ENCODE measurements around the gene EYS. TPM values are rescaled to one million over a fixed set of nuclear protein-coding genes. Genes with fewer than 3 reads are reported as not detected.

The EYS gene
- polyA plus RNA-seq, 1 experiment, result not detected

GRCh38 chr6:63997221-63997620, 1709.8 kb downstream of the EYS start:
- ChIA-PET CTCF (no interaction called here), POLR2A (no interaction called here)
- no peaks in the 10 kb centered on the region for H3K9me3 ChIP-seq (ENCODE audit: control insufficient read depth, insufficient read depth, low read length)
- no peaks in the 10 kb centered on the region for H3K27me3 ChIP-seq (ENCODE audit: control insufficient read depth, insufficient read depth, low read length)
- no peak overlapping the region for H3K27ac ChIP-seq (ENCODE audit: low read depth, low read length)
- DNase-seq (ENCODE audit: low read depth, low spot score), result no peak
- TF ChIP-seq CTCF (IDR thresholded peaks at IDR 0.05; ENCODE audit: low read depth, low read length), result no peak
- no peak overlapping the region for H3K4me3 ChIP-seq (ENCODE audit: low read depth, low read length)

GRCh38 chr6:63985223-63985622, 1721.8 kb downstream of the EYS start:
- no peak for TF ChIP-seq CTCF (IDR thresholded peaks at IDR 0.05; ENCODE audit: low read depth, low read length)
- no peaks in the 10 kb centered on the region for H3K27me3 ChIP-seq (ENCODE audit: control insufficient read depth, insufficient read depth, low read length)
- POLR2A ChIA-PET, result no interaction called here
- no peak for DNase-seq (ENCODE audit: low read depth, low spot score)
- H3K27ac ChIP-seq (ENCODE audit: low read depth, low read length), result no peak overlapping the region
- H3K4me3 ChIP-seq (ENCODE audit: low read depth, low read length), result no peak overlapping the region
- CTCF ChIA-PET, result no interaction called here
- H3K9me3 ChIP-seq (ENCODE audit: control insufficient read depth, insufficient read depth, low read length), result no peaks in the 10 kb centered on the region

- no peak for DNase-seq (ENCODE audit: low read depth, low spot score)
- TF ChIP-seq CTCF (IDR thresholded peaks at IDR 0.05; ENCODE audit: low read depth, low read length), result no peak
- CTCF ChIA-PET, result no interaction called here
- POLR2A ChIA-PET, result no interaction called here
- Histone ChIP-seq H3K27me3 (ENCODE audit: control insufficient read depth, insufficient read depth, low read length) (no peaks in the 10 kb centered on the region), H3K27ac (ENCODE audit: low read depth, low read length) (no peak overlapping the region), H3K4me3 (ENCODE audit: low read depth, low read length) (no peak overlapping the region), H3K9me3 (ENCODE audit: control insufficient read depth, insufficient read depth, low read length) (no peaks in the 10 kb centered on the region)
Measured at GRCh38 chr6:63975699-63976098, 1731.3 kb downstream of the EYS start.

DNA sequence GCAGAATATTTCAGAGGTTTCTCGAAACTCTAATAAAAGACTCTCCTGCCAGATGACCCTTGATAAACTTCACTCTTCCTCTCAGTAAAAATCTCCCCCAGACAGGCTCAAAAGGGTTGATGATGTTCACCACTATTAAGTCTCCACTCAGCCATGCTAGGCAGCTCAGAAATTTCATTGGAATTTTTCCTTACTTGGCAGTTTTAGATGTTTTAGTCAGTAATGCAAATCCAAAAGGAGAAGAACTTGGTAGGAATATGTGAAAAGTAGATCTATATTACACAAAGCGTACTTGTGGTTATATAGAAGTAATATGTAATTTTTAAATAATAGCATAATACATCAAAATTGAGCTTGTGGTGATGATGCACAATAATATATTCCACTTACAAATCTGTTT, 1738.4 kb downstream of the EYS start:
- H3K9me3 ChIP-seq (ENCODE audit: control insufficient read depth, insufficient read depth, low read length), result no peaks in the 10 kb centered on the region
- no peak for TF ChIP-seq CTCF (IDR thresholded peaks at IDR 0.05; ENCODE audit: low read depth, low read length)
- H3K4me3 ChIP-seq (ENCODE audit: low read depth, low read length), result no peak overlapping the region
- H3K27ac ChIP-seq (ENCODE audit: low read depth, low read length), result no peak overlapping the region
- CTCF ChIA-PET, result interaction anchor here (1.1 to 1.2 kb wide), 2 partner anchors 362 kb away, joined by 3 to 4 read pairs; no protein-coding TSS in a partner anchor
- H3K27me3 ChIP-seq (ENCODE audit: control insufficient read depth, insufficient read depth, low read length), result no peaks in the 10 kb centered on the region
- POLR2A ChIA-PET, result no interaction called here
- no peak for DNase-seq (ENCODE audit: low read depth, low spot score)

DNA sequence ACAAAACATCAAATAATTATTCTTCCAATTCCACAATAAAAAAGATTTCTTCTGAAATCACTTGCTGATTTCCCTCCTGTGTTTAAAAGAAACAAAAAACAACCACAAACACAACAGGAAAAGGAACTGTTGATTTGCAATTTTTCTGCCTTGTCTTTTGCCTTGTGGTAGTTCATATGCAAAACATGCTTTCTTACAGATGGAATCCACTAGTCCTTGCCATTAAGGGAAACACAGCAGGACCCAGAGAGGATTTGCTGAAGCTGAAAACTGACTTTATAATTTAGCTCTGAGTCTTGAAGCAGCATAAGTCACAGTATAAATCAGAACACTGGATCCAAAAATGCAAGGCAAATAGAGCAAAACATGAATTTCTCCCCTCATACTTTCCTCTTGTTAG, 1742.7 kb downstream of the EYS start:
- Histone ChIP-seq H3K27ac (ENCODE audit: low read depth, low read length) (no peak overlapping the region), H3K4me3 (ENCODE audit: low read depth, low read length) (no peak overlapping the region), H3K27me3 (ENCODE audit: control insufficient read depth, insufficient read depth, low read length) (no peaks in the 10 kb centered on the region), H3K9me3 (ENCODE audit: control insufficient read depth, insufficient read depth, low read length) (no peaks in the 10 kb centered on the region)
- ChIA-PET CTCF (no interaction called here), POLR2A (no interaction called here)
- no peak for DNase-seq (ENCODE audit: low read depth, low spot score)
- TF ChIP-seq CTCF (IDR thresholded peaks at IDR 0.05; ENCODE audit: low read depth, low read length), result no peak

All from AG04450 (cell line).